Thyroid gland (tissue), 4 donors: Measurements from ENCODE around the gene PDXK. TPM values are rescaled to one million over a fixed set of nuclear protein-coding genes. Genes with fewer than 3 reads are reported as not detected.
"Not testable (repeated sequence)": the region's sequence is repeated elsewhere in the genome, so short reads cannot be mapped to it uniquely, and the experiment has no call there.

ENCODE experiments used
- DNase-seq, 2 donors: peaks; one replicate each; pipeline ENCODE4 v3.0.0-alpha.2; 2019
- H3K27ac ChIP-seq, 3 donors: fragments of 200-600 bp; sonication (generic); 1 replicate in 2 of 3; 2 replicates in 1 of 3; pipeline ENCODE4 v1.5.1; 2016 to 2019; ENCODE audit warnings: mild to moderate bottlenecking in 1 of 3, moderate library complexity in 1 of 3
- H3K27me3 ChIP-seq: fragments of 200-600 bp; sonication (generic); one replicate; pipeline ENCODE4 v1.5.1; 2019
- H3K36me3 ChIP-seq, 2 donors: fragments of 200-600 bp; sonication (generic); one replicate each; pipeline ENCODE4 v1.5.1; 2016 to 2019
- H3K4me1 ChIP-seq, 2 donors: fragments of 200-600 bp; sonication (generic); one replicate each; pipeline ENCODE4 v1.5.1; 2017 to 2019
- H3K4me3 ChIP-seq, 3 donors: fragments of 200-600 bp; sonication (generic); replicated peaks in 1 of 3; 1 replicate in 2 of 3; 2 replicates in 1 of 3; pipeline ENCODE4 v1.5.1; 2016; ENCODE audit warnings: mild to moderate bottlenecking in 1 of 3
- H3K9me3 ChIP-seq: fragments of 200-600 bp; sonication (generic); one replicate; pipeline ENCODE4 v1.5.1; 2017
- POLR2A ChIP-seq, 2 donors: fragments of 450-650 bp; IDR thresholded peaks; one replicate each; pipeline ENCODE4 v1.6.1; 2017; ENCODE audit warnings: antibody characterized with exemption in 2 of 2, mild to moderate bottlenecking in 2 of 2, moderate library complexity in 1 of 2
- WGBS, 2 donors: methylation state at CpG; one replicate each; pipeline ENCODE4 v1.1.5; 2017; 5-methylcytosine and 5-hydroxymethylcytosine counted together
- intact Hi-C: fragments of 100-400 bp; cut with DNase I; formaldehyde crosslinking; loops from one replicate; pipeline ENCODE4 v1.15.1; 2023
- total RNA-seq, 4 donors: library from RNA; depleted of rRNA; stranded (reverse); fragments of >200 nt; gene quantifications; one replicate each; pipeline ENCODE4 v1.2.3, GENCODE V29; 2016
- TF ChIP-seq, protein P1 (sequence below), 6 experiments: fragments of 200-600 bp in 3 of 6; fragments of 450-650 bp in 3 of 6; sonication (generic) in 3 of 6; IDR thresholded peaks; one replicate each; pipeline ENCODE4 v1.5.1; 2016 to 2019; ENCODE audit warnings: antibody characterized with exemption in 6 of 6, mild to moderate bottlenecking in 2 of 6, inconsistent platforms in 1 of 6, moderate library complexity in 1 of 6

Gene PDXK
- total RNA-seq, 4 donors from 2014 or later, result 70.6 to 95.5 (median 92.4) TPM

DNA sequence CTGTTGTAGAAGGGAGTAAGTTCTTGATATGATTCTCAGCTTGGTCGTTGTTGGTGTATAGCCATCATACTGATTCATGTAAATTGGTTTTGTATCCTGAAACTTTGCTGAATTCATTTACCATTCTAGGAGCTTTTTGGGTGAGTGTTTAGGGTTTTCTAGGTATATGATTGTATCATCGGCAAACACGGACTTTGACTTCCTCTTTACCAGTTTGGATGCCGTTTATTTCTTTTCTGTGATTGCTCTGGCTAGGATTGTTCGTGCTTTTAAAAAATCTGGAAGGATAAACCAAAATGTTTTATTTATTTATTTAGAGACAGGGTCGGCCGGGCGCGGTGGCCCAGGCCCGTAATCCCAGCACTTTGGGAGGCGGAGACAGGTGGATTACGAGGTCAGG lies 39.0 kb upstream of the PDXK start:
- no peaks in the 10 kb centered on the region for H3K27me3 ChIP-seq
- no peak overlapping the region for H3K27ac ChIP-seq
- TF ChIP-seq POLR2A (IDR thresholded peaks at IDR 0.05), result no peak
- TF ChIP-seq, protein P1, sequence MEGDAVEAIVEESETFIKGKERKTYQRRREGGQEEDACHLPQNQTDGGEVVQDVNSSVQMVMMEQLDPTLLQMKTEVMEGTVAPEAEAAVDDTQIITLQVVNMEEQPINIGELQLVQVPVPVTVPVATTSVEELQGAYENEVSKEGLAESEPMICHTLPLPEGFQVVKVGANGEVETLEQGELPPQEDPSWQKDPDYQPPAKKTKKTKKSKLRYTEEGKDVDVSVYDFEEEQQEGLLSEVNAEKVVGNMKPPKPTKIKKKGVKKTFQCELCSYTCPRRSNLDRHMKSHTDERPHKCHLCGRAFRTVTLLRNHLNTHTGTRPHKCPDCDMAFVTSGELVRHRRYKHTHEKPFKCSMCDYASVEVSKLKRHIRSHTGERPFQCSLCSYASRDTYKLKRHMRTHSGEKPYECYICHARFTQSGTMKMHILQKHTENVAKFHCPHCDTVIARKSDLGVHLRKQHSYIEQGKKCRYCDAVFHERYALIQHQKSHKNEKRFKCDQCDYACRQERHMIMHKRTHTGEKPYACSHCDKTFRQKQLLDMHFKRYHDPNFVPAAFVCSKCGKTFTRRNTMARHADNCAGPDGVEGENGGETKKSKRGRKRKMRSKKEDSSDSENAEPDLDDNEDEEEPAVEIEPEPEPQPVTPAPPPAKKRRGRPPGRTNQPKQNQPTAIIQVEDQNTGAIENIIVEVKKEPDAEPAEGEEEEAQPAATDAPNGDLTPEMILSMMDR (IDR thresholded peaks at IDR 0.05), result no peak
- H3K4me3 ChIP-seq, result no peak overlapping the region
- no peak for DNase-seq
- peaks cover 32 to 46% of the 10 kb centered on the region in 2 donors for H3K36me3 ChIP-seq
- intact Hi-C loops, result no loop called here
- H3K4me1 ChIP-seq, result no peaks in the 10 kb centered on the region
- H3K9me3 ChIP-seq, result no peaks in the 10 kb centered on the region
- WGBS, 2 donors, result 96 to 98% methylated on average over 12 of the region's 12 CpGs

DNA sequence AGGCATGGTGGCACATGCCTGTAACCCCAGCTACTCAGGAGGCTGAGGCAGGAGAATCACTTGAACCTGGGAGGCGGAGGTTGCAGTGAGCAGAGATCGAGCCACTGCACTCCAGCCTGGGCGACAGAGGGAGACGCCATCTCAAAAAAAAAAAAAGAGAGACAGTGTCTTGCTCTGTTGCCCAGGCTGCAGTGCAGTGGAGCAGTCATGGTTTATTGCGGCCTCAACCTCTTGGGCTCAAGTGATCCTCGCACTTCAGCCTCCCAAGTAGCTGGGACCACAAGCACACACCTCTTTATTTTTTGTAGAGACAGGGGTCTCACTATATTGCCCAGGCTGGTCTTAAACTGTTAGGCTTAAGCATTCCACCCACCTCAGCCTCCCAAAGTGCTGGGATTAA lies 38.5 kb upstream of the PDXK start:
- 85 to 86% methylated on average over 6 of the region's 6 CpGs for WGBS, 2 donors
- intact Hi-C loops, H3K27me3 ChIP-seq, H3K9me3 ChIP-seq, H3K4me3 ChIP-seq, H3K4me1 ChIP-seq, H3K27ac ChIP-seq, DNase-seq: not testable (repeated sequence)
- peaks cover 37 to 50% of the 10 kb centered on the region in 2 donors for H3K36me3 ChIP-seq

DNA sequence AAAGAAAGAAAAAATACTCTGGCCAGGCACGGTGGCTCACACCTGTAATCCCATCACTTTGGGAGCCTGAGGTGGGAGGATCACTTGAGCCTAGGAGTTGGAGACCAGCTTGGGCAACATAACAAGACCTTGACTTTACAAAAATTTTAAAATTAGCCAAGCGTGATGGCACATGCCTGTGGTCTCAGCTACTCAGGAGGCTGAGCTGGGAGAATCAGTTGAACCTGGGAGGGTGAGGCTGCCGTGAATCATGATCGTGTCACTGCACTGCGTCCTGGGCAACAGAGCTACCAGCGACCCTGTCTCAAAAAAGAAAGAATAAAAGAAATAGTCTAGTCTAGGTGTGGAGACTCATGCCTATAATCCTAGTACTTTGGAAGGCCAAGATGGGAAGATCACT lies 37.3 kb upstream of the PDXK start:
- Histone ChIP-seq H3K27ac (no peak overlapping the region), H3K36me3 (peaks cover 41 to 54% of the 10 kb centered on the region in 2 donors), H3K4me1 (no peaks in the 10 kb centered on the region), H3K27me3 (no peaks in the 10 kb centered on the region), H3K9me3 (no peaks in the 10 kb centered on the region), H3K4me3 (no peak overlapping the region)
- no peak for DNase-seq
- 97% methylated on average over 6 of the region's 6 CpGs for WGBS, 2 donors
- no peak for TF ChIP-seq POLR2A (IDR thresholded peaks at IDR 0.05)
- TF ChIP-seq, protein P1 (IDR thresholded peaks at IDR 0.05), result no peak
- intact Hi-C loops, result no loop called here

DNA sequence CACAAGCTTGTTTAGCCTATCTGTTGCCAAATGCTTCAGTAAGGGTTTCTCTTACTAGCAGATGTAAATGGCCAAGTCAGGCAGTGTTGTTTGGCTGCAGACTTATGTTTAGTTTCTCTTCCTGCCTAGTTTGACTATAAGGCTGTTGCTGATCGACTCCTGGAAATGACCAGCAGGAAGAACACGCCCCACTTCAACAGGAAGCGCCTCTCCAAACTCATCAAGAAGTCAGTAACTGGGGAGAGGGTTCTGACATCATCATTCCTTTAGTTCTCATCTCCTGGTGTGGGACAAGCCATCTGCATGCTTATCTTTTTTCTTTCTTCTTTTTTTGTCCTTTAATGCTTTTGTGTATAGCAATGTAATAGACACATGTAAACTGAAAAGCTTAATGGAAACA lies 34.5 kb upstream of the PDXK start:
- Histone ChIP-seq H3K4me1 (no peaks in the 10 kb centered on the region), H3K27me3 (no peaks in the 10 kb centered on the region), H3K4me3 (no peak overlapping the region), H3K36me3 (peaks cover 55 to 61% of the 10 kb centered on the region in 2 donors), H3K27ac (no peak overlapping the region), H3K9me3 (no peaks in the 10 kb centered on the region)
- TF ChIP-seq, protein P1 (IDR thresholded peaks at IDR 0.05), result no peak
- no peak for TF ChIP-seq POLR2A (IDR thresholded peaks at IDR 0.05)
- WGBS, 2 donors, result 74 to 81% methylated on average over 3 of the region's 3 CpGs
- intact Hi-C loops, result no loop called here
- no peak for DNase-seq

DNA sequence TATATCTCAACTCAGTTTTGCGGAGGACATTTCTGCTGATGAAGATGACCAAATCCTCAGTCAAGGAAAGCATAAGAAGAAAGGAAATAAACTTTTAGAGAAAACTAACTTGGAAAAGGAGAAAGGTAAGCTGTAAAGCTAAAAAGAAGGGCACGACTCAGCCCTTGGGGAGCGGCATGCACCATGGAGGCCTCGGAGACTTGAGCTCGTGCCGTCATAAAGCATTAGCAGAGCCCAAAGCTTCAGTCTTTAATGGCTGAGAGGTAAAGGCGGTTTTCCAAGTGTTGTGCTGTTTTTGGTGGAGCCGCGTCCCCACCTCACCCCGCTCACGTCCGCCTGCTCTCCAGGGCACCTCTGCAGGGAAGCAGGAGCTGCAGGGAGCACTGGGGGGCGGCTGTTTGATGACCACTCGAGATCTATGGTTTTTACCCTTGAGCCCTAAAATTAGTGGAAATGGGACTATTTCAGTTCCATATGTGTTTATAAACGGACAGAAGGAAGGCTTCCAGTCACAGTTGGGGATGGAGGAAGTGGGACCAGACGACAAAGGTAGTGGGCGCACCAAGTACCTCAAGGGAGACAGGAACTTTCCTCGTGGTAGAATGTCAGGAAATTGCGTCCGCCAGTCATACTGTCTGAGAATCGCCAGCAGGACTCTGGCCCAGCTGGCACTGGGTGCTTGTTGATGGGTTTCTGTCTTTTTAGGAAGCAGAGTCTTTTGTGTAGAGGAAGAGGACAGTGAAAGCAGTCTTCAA lies 31.9 kb upstream of the PDXK start:
- H3K4me1 ChIP-seq, result no peaks in the 10 kb centered on the region
- H3K4me3 ChIP-seq, result no peak overlapping the region
- peaks cover 55 to 82% of the 10 kb centered on the region in 2 donors for H3K36me3 ChIP-seq
- no peak overlapping the region for H3K27ac ChIP-seq
- no peak for TF ChIP-seq POLR2A (IDR thresholded peaks at IDR 0.05)
- TF ChIP-seq, protein P1 (IDR thresholded peaks at IDR 0.05), result no peak
- no peak for DNase-seq
- 92% methylated on average over 20 to 21 of the region's 21 CpGs for WGBS, 2 donors
- no peaks in the 10 kb centered on the region for H3K9me3 ChIP-seq
- intact Hi-C loops, result no loop called here
- H3K27me3 ChIP-seq, result no peaks in the 10 kb centered on the region
